Measurements from ENCODE around the gene POLN.

Gene POLN

GRCh38 chr4:2069986-2070385 lies 171.9 kb downstream of the POLN start:
- DNase-seq (ENCODE audit: low spot score), result no peak

- no peak for DNase-seq (ENCODE audit: low spot score)
Observed at GRCh38 chr4:2069161-2069971, 172.6 kb downstream of the POLN start.

DNA sequence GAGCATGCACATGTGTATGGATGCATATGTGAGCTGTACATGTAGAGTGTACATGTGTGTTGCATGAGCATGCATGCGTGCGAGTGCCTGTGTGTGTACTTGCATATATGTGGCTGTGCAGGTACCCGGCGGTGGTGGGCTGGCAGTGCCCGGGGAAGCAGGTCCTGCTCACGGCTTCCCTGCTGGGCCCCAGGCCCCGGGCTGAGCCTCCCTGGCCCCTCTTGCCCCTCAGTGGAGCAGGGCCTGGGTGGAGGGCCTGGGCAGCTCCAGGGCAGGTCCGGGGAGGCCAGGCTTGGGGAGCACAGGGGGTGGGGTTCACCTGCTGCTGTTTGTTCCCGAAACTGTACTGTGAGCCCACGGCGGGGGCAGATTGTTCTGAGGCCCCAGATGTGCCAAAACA lies 173.4 kb downstream of the POLN start:
- no peak for DNase-seq (ENCODE audit: low spot score)

DNA sequence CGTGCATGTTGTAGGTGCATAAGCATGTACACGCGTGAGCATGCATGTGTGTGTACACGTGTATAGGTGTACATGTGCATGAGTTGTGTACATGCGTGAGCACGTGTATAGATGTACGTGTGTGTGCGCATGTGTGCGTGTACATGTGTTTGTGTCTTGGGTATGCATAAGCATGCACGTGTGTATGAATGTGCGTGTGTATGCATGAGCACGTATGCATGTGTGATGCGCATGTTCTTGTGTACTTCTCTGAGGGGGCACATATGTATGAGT lies 173.8 kb downstream of the POLN start:
- DNase-seq (ENCODE audit: low spot score), result no peak

GRCh38 chr4:2067446-2068197 lies 174.3 kb downstream of the POLN start:
- no peak for DNase-seq (ENCODE audit: low spot score)

GRCh38 chr4:2066571-2067445 lies 175.1 kb downstream of the POLN start:
- no peak for DNase-seq (ENCODE audit: low spot score)

DNA sequence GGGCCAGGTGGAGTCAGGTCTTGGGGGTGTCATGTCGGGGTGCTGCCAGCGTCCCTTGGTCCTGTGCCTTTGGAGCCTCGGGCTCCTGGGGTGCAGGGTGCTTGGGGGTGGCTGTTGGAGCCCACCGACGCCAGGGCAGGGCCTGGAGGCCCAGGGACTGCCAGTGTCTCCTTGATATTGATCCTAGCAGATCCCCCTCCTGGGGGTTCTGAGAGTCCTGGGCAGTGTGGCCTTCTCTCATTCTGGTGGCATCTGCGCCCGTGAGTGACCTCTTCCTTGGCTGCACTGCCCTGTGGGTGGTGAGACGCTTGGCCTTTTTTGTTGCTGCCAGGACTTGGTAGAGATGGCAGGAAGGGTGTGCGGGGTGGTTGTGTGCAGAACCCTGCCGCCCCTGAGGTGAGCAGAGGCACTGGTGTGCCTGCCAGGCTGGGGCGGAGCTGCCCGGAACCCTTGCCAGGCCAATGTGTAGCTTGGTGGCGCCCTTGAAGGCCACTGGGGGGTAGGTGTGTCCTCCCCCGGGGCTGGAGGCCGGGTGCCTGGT lies 175.8 kb downstream of the POLN start:
- DNase-seq (ENCODE audit: low spot score), result no peak

DNA sequence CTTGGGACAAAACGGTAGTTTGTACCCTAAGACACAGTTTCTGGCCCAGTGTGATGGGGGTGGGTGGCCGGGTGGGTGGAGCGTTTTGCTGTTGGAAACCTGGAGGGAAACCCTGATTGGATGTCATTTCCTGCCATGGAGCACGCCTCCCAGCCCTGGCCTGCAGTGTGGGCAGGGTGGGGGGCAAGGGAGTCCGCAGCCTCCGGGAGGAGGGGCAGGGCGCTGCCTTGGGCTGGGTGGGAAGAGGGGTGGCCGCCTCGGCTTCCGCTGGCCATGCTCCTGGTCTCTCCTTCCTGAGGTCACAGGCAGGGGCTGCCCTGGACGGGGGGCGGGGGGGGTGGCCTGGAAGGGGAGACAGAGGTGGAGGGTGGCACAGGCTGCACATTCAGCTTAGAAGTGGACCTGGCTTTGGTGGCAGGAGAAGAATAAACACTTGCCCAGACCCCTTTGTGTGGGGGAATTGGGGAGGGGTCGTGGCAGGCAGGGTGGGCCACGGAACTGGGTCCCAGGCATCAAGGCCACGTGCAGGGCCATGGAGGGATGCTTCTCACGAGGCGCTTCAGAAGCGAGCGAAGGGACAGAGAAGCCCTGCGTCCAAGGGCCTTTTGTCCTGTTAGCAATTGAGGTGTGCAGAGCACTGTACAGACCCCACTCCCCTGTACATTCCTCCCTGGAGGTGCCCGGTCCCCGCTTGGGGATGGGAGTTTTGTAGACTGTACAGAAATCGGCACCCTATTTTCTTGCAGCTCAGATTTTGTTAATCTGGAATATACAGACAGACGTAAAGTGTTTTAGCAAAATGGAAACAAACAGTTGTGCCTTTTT lies 176.6 kb downstream of the POLN start:
- no peak for DNase-seq (ENCODE audit: low spot score)

DNA sequence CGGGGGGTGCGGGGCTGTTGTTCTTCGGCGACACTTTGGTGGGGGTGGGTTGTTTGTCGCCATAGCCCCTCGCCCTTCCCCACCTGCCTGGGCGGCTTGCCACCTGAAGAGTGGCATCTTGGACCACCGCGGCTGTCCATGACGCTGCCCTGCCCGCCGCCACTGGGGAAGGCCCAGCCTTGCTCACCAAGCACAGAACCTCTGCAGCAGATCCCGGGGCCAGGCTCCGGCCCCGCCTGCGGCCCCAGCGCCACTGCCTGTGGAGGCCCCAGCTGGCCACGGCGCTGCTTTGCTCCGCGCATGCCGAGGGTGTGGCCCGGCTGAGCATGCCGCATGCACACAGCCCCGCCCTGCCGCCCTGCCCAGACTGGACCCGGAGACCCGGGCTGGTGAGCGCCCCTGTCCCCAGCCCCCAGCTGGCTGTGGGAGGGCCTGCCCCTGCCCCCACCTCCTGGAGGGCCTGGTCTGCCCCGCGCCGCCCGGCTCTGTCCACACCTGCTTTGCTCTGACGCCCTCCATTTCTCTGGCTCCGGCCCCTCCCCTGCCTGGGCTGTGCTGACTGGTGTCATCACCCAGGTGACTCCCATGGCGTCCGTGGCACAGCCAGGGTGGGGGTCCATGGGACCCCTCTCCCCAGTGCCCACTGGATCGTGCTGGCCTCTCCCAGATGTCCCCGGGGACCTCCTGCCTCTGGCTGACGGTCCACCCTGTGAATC lies 177.5 kb downstream of the POLN start:
- no peak for DNase-seq (ENCODE audit: low spot score)

GRCh38 chr4:2063557-2064275 lies 178.2 kb downstream of the POLN start:
- DNase-seq (ENCODE audit: low spot score), result no peak

DNA sequence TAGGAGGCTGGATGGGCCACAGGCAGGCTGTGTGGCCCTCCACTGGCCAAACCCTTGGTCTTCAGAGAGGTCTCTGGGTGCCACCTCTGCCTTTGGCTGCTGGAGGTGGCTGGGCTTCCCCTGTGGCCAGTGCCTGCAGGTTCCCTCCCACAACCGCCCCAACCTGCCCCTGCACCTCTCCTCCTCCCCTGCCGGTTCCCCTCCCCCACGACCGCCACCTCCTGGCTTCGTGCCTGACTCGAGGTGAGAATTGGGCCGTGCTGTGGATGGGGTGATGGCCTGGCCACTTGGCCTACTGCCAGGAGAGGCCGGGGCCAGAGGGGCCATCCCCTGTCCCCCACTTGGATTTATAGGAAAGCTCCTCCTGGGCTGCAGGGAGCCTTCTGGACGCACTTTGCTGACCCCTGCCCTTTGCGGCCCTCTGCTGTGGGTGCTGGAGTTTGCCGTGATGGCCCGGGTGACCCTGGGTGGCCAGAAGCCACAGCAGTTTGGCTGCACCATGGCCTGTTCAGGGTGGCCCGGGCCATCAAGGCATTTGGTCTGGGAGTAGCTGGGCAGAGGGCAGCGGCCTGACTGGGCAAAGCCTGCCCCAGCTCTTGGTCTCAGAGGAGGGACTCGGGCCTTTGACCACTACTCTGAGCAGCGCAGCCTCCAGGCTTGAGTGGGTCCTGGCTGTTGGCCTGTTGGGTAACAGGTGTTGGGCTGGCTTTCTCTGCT lies 179.0 kb downstream of the POLN start:
- no peak for DNase-seq (ENCODE audit: low spot score)

- DNase-seq (ENCODE audit: low spot score), result no peak
Observed at GRCh38 chr4:2062168-2062807, 179.6 kb downstream of the POLN start.

DNA sequence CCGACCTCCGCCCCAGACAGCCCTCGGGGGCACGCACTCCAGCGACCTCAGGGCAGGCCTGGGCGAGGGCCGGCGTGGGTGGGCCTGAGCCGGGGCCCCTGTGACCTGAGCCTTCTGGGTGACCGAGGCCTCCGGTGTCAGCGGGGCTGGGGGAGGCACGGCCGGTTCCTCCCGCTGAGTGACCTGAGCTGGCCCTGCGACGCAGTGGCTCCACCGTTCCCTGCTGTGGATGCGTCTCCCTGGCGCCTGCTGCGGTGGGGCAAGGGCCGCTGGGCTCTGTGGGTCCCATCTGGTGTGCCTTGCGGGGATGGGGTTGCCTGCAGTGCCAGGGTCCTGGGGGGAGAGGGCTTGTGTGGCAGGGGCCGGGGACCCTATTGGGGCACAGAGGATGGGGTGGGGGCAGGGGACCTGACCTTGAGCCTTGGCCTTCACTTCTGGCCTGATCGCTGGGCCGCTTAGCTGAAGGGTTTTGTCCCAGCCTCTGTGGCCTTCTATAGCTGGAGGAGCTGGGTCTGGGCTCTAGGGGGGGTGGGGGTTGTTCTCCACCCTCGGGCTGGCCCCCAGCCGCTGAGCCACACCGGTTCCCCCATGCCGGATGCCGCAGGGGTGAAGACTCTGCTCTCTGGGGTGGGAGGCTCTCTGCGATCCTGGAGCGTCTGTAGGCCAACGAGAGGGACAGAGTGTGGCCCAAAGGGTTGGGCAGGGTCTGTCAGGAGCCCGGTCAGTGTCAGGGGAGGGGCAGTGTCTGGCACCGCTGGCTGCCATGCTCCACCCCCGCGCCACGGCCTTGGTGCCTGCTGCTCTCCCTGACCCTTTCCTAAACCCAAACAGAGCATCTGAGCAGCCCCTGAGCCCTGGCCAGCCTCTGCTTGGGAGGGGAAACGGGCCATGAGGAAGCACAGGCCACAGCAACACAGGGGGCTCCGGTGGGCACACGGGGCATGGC lies 180.5 kb downstream of the POLN start:
- DNase-seq (ENCODE audit: low spot score), result no peak

DNA sequence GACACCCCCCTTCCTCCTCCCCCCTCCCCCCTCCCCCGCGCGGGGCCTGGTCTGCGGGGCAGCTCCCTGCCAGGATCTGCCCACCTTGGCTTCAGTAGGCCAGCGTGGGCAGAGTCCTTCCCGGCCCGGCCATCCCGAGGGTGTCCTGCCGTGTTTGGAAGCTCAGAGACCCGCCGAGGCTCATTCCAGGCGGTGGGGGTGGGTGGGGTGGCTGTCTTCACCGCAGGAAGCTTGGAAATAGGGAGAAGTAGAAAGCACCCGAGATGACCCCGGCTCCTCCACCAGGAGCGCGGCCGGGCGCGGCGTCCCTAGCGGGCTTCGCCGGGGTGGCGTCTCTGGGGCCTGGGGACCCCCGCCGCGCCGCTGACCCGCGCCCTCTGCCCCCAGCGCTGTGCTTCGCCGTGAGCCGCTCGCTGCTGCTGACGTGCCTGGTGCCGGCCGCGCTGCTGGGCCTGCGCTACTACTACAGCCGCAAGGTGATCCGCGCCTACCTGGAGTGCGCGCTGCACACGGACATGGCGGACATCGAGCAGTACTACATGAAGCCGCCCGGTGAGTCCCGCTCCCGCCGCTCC lies 181.2 kb downstream of the POLN start:
- DNase-seq (ENCODE audit: low spot score), result no peak

- no peak for DNase-seq (ENCODE audit: low spot score)
Observed at GRCh38 chr4:2059726-2060602, 182.0 kb downstream of the POLN start.

- no peak for DNase-seq (ENCODE audit: low spot score)
Observed at GRCh38 chr4:2059046-2059725, 182.7 kb downstream of the POLN start, which contains the start of gene NAT8L. Gene NAT8L (plus strand): TSS chr4:2059327. CDS start chr4:2059512, 185 bp downstream.
